MCF 10A (cell line): ENCODE data around the gene ALOX5. TPM values are rescaled to one million over a fixed set of nuclear protein-coding genes. Genes with fewer than 3 reads are reported as not detected.
"Not testable (repeated sequence)": the region's sequence is repeated elsewhere in the genome, so short reads cannot be mapped to it uniquely, and the experiment has no call there.

Experiments
- Bru-seq: library from RNA; stranded (reverse); fragments of 400-500 nt; gene quantifications from one replicate; lab custom pipeline; 2021; lab: Mats Ljungman, UMichigan
- BruChase-seq, 2 experiments: library from RNA; stranded (reverse); fragments of 400-500 nt; gene quantifications; one replicate each; lab custom pipeline; 2021; lab: Mats Ljungman, UMichigan
- BruUV-seq: library from RNA; stranded (reverse); fragments of 400-500 nt; replicated peaks from 2 replicates; lab custom pipeline; 2021; lab: Mats Ljungman, UMichigan
- CTCF ChIA-PET: fragments of 300-600 bp; sonication (Branson Sonifier 250); formaldehyde crosslinking; extraction: SDS; loops from one replicate; lab custom pipeline; 2021; ENCODE audit warnings: antibody characterized with exemption, inconsistent platforms; lab: Yijun Ruan, JAX
- POLR2A ChIA-PET: fragments of 300-600, 350-650 bp; sonication (Branson Sonifier 250); formaldehyde crosslinking; extraction: SDS; loops from one replicate; lab custom pipeline; 2020; ENCODE audit warnings: antibody characterized with exemption, inconsistent platforms; lab: Yijun Ruan, JAX
- DNase-seq: peaks from one replicate; pipeline ENCODE4 v3.0.0-alpha.2; 2018; ENCODE audit not compliant: unreplicated experiment
- H3K27ac Mint-ChIP-seq: one replicate; pipeline ENCODE4 v1.8.0; 2022; ENCODE audit warnings: mild to moderate bottlenecking, low read depth, mixed read lengths; ENCODE audit not compliant: unreplicated experiment
- H3K27me3 Mint-ChIP-seq: one replicate; pipeline ENCODE4 v1.8.0; 2022; ENCODE audit warnings: mixed read lengths; ENCODE audit not compliant: insufficient read depth, unreplicated experiment
- H3K36me3 Mint-ChIP-seq: one replicate; pipeline ENCODE4 v1.8.0; 2022; ENCODE audit warnings: mild to moderate bottlenecking, moderate library complexity, mixed read lengths; ENCODE audit not compliant: insufficient read depth, unreplicated experiment
- H3K4me1 Mint-ChIP-seq: one replicate; pipeline ENCODE4 v1.8.0; 2022; ENCODE audit warnings: mixed read lengths; ENCODE audit not compliant: insufficient read depth, unreplicated experiment
- H3K4me3 Mint-ChIP-seq: one replicate; pipeline ENCODE4 v1.8.0; 2022; ENCODE audit warnings: mild to moderate bottlenecking, moderate library complexity, mixed read lengths; ENCODE audit not compliant: unreplicated experiment
- H3K9me3 Mint-ChIP-seq: one replicate; pipeline ENCODE4 v1.8.0; 2022; ENCODE audit warnings: mixed read lengths; ENCODE audit not compliant: unreplicated experiment
- CTCF ChIP-seq: fragments of 200-600 bp; IDR thresholded peaks from one replicate; pipeline ENCODE4 v1.8.0; 2022; ENCODE audit warnings: antibody characterized with exemption, mild to moderate bottlenecking; ENCODE audit not compliant: unreplicated experiment
- intact Hi-C: fragments of 100-400 bp; cut with micrococcal nuclease; formaldehyde crosslinking; loops from 2 replicates; pipeline ENCODE4 v1.14.1; 2022
- long read RNA-seq: library from polyadenylated mRNA; stranded (forward); transcript quantifications from one replicate; pipeline ENCODE4 v2.0.0, GENCODE V29; 2022
- total RNA-seq: library from RNA; stranded (reverse); gene quantifications from 2 replicates; pipeline ENCODE4 v1.2.3, GENCODE V29; 2022

The ALOX5 gene
- total RNA-seq (not detected in 2 replicates), Bru-seq, nascent RNA (percentile 7 among the genes with signal in this experiment), BruChase-seq, experiment 1, labeled RNA remaining after a 6-hour chase (not detected), BruChase-seq, experiment 2, labeled RNA remaining after a 2-hour chase (percentile 3 among the genes with signal in this experiment)
- long read RNA-seq: 0 reads

DNA sequence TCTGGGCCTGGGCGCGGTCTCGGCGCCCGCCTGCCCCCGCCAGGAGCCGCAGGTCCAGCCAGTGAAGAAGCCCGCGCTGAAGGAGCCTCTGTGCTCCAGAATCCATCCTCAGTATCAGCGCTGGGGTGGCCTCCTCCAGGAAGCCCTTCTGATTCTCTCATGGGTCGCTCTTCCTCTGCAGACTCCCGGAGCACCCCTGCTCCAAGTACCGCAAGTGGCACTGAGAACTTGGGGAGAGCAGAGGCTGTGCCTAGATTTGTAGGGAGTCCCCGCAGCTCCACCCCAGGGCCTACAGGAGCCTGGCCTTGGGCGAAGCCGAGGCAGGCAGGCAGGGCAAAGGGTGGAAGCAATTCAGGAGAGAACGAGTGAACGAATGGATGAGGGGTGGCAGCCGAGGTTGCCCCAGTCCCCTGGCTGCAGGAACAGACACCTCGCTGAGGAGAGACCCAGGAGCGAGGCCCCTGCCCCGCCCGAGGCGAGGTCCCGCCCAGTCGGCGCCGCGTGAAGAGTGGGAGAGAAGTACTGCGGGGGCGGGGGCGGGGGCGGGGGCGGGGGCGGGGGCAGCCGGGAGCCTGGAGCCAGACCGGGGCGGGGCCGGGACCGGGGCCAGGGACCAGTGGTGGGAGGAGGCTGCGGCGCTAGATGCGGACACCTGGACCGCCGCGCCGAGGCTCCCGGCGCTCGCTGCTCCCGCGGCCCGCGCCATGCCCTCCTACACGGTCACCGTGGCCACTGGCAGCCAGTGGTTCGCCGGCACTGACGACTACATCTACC, at the start of gene ALOX5:
TSS of gene ALOX5 (plus strand) at position 641 of the 774 bp plus-strand sequence. CDS start at position 705, 64 bp downstream.
- intact Hi-C loops: no loop called here
- Mint-ChIP-seq H3K36me3 (no peaks in the 10 kb centered on the region), H3K27ac (no peak within 1 kb of the TSS), H3K9me3 (no peaks in the 10 kb centered on the region), H3K4me3 (peak within 1 kb of the TSS; percentile 64), H3K4me1 (no peaks in the 10 kb centered on the region), H3K27me3 (peaks cover 63% of the 10 kb centered on the region)
- CTCF ChIA-PET: no interaction called here
- TF ChIP-seq CTCF: no peak
- no peak for DNase-seq
- no TSS peak for BruUV-seq
- POLR2A ChIA-PET: no interaction called here

DNA sequence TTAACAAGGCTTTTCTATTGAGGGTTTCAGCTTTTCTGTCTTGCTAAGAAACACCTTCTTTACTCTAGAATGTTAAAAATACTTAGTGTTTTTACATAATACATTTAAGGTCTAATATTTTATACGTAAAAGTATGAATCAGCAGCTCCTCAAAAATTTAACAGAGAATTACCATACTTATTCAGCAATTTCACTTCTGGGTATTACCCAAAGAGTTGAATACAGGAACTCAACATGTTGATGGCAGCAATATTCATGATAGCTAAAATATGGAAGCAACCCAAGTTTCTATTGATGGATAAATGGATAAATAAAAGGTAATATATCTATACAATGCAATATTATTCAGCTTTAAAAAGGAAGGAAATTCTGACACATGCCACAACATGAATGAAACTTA, 48.9 kb upstream of the ALOX5 start:
- no peak for DNase-seq
- H3K27me3 Mint-ChIP-seq: no peaks in the 10 kb centered on the region
- POLR2A ChIA-PET: interaction anchor here (0.6 kb wide), 1 partner anchor 791 kb away, joined by 4 read pairs; no protein-coding TSS in a partner anchor
- no peaks in the 10 kb centered on the region for H3K4me1 Mint-ChIP-seq
- BruUV-seq: no TSS peak
- intact Hi-C loops: no loop called here
- H3K4me3 Mint-ChIP-seq: no peak overlapping the region
- no peaks in the 10 kb centered on the region for H3K9me3 Mint-ChIP-seq
- H3K36me3 Mint-ChIP-seq: no peaks in the 10 kb centered on the region
- no peak for TF ChIP-seq CTCF
- CTCF ChIA-PET: no interaction called here
- no peak overlapping the region for H3K27ac Mint-ChIP-seq

DNA sequence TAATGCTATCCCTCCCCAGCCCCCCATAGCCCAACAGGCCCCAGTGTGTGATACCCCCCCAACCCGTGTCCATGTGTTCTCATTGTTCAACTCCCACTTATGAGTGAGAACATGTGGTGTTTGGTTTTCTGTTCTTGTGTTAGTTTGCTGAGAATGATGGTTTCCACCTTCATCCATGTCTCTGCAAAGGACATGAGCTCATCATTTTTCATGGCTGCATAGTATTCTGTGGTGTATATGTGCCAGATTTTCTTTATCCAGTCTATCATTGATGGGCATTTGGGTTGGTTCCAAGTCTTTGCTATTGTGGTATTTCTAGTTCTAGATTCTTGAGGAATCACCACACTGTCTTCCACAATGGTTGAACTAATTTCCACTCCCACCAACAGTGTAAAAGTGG, 47.2 kb upstream of the ALOX5 start:
- POLR2A ChIA-PET, DNase-seq, H3K4me3 Mint-ChIP-seq, intact Hi-C loops, H3K9me3 Mint-ChIP-seq, H3K36me3 Mint-ChIP-seq, BruUV-seq, H3K4me1 Mint-ChIP-seq, H3K27ac Mint-ChIP-seq: not testable (repeated sequence)
- H3K27me3 Mint-ChIP-seq: peaks cover 14% of the 10 kb centered on the region
- CTCF ChIA-PET: interaction anchor here (0.7 kb wide), 1 partner anchor 1711 kb away, joined by 4 read pairs; no protein-coding TSS in a partner anchor

DNA sequence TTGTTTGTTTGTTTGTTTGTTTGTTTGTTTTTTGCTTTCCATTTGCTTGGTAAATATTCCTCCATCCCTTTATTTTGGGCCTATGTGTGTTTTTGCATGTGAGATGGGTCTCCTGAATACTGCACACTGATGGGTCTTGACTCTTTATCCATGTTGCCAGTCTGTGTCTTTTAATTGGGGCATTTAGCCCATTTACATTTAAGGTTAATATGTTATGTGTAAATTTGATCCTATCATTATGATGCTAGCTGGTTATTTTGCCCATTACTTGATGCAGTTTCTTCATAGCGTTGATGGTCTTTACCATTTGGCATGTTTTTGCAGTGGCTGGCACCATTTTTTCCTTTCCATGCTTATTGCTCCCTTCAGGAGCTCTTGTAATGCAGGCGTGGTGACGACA, 42.2 kb upstream of the ALOX5 start:
- H3K4me1 Mint-ChIP-seq, DNase-seq, BruUV-seq, H3K9me3 Mint-ChIP-seq, intact Hi-C loops, H3K4me3 Mint-ChIP-seq, H3K36me3 Mint-ChIP-seq, H3K27ac Mint-ChIP-seq, CTCF ChIA-PET, POLR2A ChIA-PET: not testable (repeated sequence)
- peaks cover 23% of the 10 kb centered on the region for H3K27me3 Mint-ChIP-seq

- Mint-ChIP-seq H3K4me3 (no peak overlapping the region), H3K9me3 (no peaks in the 10 kb centered on the region), H3K36me3 (no peaks in the 10 kb centered on the region), H3K27me3 (no peaks in the 10 kb centered on the region), H3K27ac (no peak overlapping the region), H3K4me1 (no peaks in the 10 kb centered on the region)
- TF ChIP-seq CTCF: no peak
- intact Hi-C loops: no loop called here
- CTCF ChIA-PET: no interaction called here
- POLR2A ChIA-PET: no interaction called here
- no TSS peak for BruUV-seq
- no peak for DNase-seq
These were observed 34.1 kb upstream of the ALOX5 start for GRCh38 chr10:45339894-45340293.

GRCh38 chr10:45340420-45340819, 33.6 kb upstream of the ALOX5 start:
- H3K27ac Mint-ChIP-seq, H3K36me3 Mint-ChIP-seq, H3K27me3 Mint-ChIP-seq, H3K4me1 Mint-ChIP-seq, BruUV-seq, DNase-seq, H3K4me3 Mint-ChIP-seq, H3K9me3 Mint-ChIP-seq, intact Hi-C loops, CTCF ChIA-PET, POLR2A ChIA-PET: not testable (repeated sequence)
